ENCODE results near the gene RAET1G.

RAET1G gene

DNA sequence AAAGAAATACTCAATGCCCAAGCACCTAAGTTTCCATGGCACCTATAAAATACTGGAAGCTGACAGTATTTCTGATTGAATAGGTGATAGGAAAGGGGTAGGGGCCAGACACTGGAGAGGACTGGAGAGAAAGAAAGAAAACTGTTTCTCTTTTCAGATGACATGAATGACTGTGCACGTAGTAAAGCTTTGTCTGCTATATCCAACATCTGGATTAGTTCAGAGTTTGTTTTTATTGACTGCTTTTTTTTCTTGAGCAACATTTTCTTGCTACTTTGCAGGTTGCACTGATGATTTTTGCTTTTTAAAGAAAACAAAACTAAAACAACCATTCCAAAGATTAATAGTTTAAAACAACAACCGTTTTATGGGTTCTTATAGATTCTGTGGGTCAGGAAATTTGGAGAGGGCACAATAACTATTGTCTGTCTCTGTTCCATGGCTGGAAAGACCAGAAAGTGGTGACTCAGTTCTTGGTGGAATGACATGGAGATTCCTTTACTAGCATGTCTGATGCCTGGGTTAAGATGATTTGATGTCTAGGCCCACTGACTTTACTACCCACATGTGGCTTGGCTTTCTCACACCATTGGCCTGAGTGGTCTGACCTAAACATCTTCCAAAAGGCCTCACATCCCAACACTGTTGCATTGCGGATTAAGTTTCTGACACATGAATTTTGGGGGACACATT, 46.5 kb downstream of the RAET1G start:
- DNase-seq (ENCODE audit: low spot score in 2 of 2) (no peak), ATAC-seq (ENCODE audit: low read depth) (no peak)
- no peaks in the 10 kb centered on the region for H3K36me3 Mint-ChIP-seq
- no peak overlapping the region for H3K4me3 Mint-ChIP-seq
- no peak overlapping the region for H3K27ac Mint-ChIP-seq
- H3K27me3 Mint-ChIP-seq, result peaks cover 26% of the 10 kb centered on the region
- no peaks in the 10 kb centered on the region for H3K9me3 Mint-ChIP-seq
- no peaks in the 10 kb centered on the region for H3K4me1 Mint-ChIP-seq

DNA sequence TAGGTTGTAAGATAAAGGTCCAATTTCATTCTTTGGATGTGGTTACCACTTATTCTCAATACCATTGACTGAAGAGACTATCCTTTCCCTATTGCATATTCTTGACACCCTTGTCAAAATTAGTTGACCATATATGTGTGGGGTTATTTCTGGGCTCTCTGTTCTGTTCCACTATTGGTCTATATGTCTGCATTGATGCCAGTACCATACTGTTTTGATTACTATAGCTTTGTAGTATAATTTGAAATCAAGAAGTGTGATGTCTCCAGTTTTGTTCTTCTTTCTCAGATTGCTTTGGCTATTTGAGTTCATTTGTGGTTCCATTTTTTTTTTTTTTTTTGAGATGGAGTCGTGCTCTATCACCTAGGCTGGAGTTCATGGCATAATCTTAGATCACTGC, 50.7 kb downstream of the RAET1G start:
- Mint-ChIP-seq H3K4me1 (peaks cover 3% of the 10 kb centered on the region), H3K27ac (no peak overlapping the region), H3K27me3 (peaks cover 10% of the 10 kb centered on the region), H3K4me3 (no peak overlapping the region), H3K9me3 (no peaks in the 10 kb centered on the region), H3K36me3 (no peaks in the 10 kb centered on the region)
- DNase-seq (ENCODE audit: low spot score in 2 of 2) (no peak), ATAC-seq (ENCODE audit: low read depth) (no peak)

DNA sequence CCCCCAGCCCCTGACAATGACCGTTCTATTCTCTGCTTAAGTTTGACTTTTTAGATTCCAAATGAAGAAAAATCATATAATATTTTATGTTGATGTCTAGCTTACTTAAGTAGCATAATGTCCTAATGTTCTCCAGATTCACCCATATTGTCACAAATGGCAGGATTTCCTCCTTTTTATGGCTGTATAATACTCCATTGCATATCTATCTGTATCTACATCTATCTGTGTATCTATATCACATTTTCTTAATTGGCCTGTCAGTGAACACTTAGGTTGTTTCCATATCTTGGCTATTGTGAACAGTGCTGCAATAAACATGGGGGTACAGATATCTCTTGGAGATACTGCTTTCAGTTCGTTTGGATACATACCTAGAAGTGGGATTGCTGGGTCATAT, 51.7 kb downstream of the RAET1G start:
- peaks cover 3% of the 10 kb centered on the region for H3K4me1 Mint-ChIP-seq
- no peak overlapping the region for H3K27ac Mint-ChIP-seq
- H3K4me3 Mint-ChIP-seq, result no peak overlapping the region
- H3K27me3 Mint-ChIP-seq, result peaks cover 7% of the 10 kb centered on the region
- H3K36me3 Mint-ChIP-seq, result no peaks in the 10 kb centered on the region
- no peak for DNase-seq (ENCODE audit: low spot score in 2 of 2)
- no peak for ATAC-seq (ENCODE audit: low read depth)
- H3K9me3 Mint-ChIP-seq, result no peaks in the 10 kb centered on the region

DNA sequence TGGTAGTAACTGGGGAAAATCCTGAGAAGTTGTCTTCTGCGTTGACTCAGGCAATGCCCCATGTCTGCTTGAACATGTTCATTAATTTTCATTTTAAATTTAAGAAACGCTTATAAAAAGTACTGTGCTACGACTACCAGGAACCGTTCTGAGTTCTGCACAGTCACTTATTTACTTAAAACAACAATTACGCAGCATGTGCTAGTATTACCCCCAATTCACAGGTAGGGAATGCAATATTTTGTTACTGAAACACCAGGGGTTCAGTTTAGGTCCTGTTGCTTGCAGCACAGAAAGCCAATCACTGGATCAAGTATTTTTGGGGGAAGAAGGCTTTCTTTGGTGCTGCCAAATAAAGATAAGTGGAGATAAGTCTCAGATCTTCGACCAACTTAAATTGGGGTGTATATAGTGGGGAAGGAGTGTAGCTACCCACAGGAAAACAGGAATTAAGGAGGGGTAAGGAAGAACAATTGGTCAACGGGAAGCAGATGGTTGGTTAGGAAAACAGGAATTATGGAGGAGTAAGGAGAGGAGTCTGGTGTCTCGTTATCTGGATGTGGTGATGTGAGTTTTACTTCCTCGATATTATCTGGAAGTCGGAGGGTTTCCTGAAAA, 53.5 kb downstream of the RAET1G start:
- no peaks in the 10 kb centered on the region for H3K36me3 Mint-ChIP-seq
- H3K4me3 Mint-ChIP-seq, result no peak overlapping the region
- H3K27ac Mint-ChIP-seq, result no peak overlapping the region
- DNase-seq (ENCODE audit: low spot score in 2 of 2) (no peak), ATAC-seq (ENCODE audit: low read depth) (no peak)
- H3K27me3 Mint-ChIP-seq, result peaks cover 3% of the 10 kb centered on the region
- H3K4me1 Mint-ChIP-seq, result peaks cover 3% of the 10 kb centered on the region
- H3K9me3 Mint-ChIP-seq, result no peaks in the 10 kb centered on the region

DNA sequence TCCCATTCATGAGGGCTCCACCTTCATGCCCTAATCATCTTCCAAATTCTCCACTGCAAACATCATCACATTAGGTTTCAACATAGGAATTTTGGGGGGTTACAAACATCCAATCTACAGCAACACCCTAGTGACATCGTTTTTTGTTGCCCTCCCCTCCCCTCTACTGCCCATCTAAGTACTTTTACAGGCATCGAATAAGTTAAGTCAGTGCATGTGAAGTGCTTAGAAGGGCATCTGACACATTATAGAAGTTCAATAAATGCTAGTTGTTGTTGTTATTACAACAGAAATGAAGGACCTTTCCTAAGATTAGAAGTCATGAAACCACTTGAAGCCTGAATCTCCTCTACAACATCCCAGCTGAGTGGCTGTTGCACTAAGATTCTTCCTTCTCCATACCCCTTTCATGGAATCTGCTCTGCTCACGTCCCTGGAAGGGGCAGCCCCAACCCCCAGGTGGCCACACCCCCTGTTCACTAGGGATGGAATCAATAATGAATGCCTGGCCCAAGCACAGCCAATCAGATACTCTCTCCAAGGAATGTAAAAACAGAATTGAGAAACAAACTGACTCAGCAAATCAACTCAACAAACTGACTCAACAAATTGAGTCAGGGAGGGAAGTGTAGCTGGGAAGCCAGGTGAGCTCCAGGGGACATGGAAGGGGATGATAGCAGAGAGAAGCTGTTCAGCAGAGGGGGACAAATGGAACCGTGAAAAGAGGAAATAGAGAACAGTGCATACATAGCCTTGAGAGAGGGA, 54.9 kb downstream of the RAET1G start:
- no peak overlapping the region for H3K4me3 Mint-ChIP-seq
- H3K36me3 Mint-ChIP-seq, result no peaks in the 10 kb centered on the region
- DNase-seq (ENCODE audit: low spot score in 2 of 2), result no peak
- H3K27ac Mint-ChIP-seq, result no peak overlapping the region
- peaks cover 4% of the 10 kb centered on the region for H3K4me1 Mint-ChIP-seq
- no peaks in the 10 kb centered on the region for H3K27me3 Mint-ChIP-seq
- no peaks in the 10 kb centered on the region for H3K9me3 Mint-ChIP-seq
- ATAC-seq (ENCODE audit: low read depth), result no peak
